Colonic mucosa (tissue), 4 donors: Measurements from ENCODE around the gene FAM124A. TPM values are rescaled to one million over a fixed set of nuclear protein-coding genes. Genes with fewer than 3 reads are reported as not detected.
"Not testable (repeated sequence)": the region's sequence is repeated elsewhere in the genome, so short reads cannot be mapped to it uniquely, and the experiment has no call there.

Source experiments
- DNase-seq: peaks from one replicate; pipeline ENCODE4 v3.0.0-alpha.2; 2020
- H3K27ac ChIP-seq: fragments of 200-600 bp; one replicate; pipeline ENCODE4 v1.8.0; 2021
- H3K27me3 ChIP-seq: fragments of 200-600 bp; one replicate; pipeline ENCODE4 v1.8.0; 2021
- H3K36me3 ChIP-seq: fragments of 200-600 bp; one replicate; pipeline ENCODE4 v1.8.0; 2021
- H3K4me1 ChIP-seq: fragments of 200-600 bp; one replicate; pipeline ENCODE4 v1.8.0; 2021; ENCODE audit warnings: mild to moderate bottlenecking
- H3K4me3 ChIP-seq: fragments of 200-600 bp; one replicate; pipeline ENCODE4 v1.8.0; 2021
- H3K9ac ChIP-seq, 2 donors: one replicate each; pipeline ENCODE4 v1.7.0; 2013; ENCODE audit warnings: control low read depth in 2 of 2, low read depth in 2 of 2, low read length in 2 of 2
- H3K9me3 ChIP-seq: fragments of 200-600 bp; one replicate; pipeline ENCODE4 v1.8.0; 2021
- intact Hi-C: fragments of 100-400 bp; cut with DNase I; formaldehyde crosslinking; loops from one replicate; pipeline ENCODE4 v1.14.1; 2022
- total RNA-seq, 2 donors: library from RNA; stranded (reverse); fragmentation: NEBNext Ultra II Directional in 1 of 2; extraction: Animal tissue kit (Norgen Biotek cat#: 25700) in 1 of 2; gene quantifications; one replicate each; pipeline ENCODE4 v1.2.1, GENCODE V29; 2021
- TF ChIP-seq, protein P1 (sequence below): fragments of 200-600 bp; IDR thresholded peaks from one replicate; pipeline ENCODE4 v1.8.0; 2022; ENCODE audit warnings: antibody characterized with exemption, mild to moderate bottlenecking
- donor health status: healthy.
- donor health status: DM: no; HTN: no; CAD: no.
- donor health status: DM: no; HTN: no; CAD: no.

FAM124A gene
- total RNA-seq, 2 donors from 2014 or later, result 0.57 to 2.0 TPM

DNA sequence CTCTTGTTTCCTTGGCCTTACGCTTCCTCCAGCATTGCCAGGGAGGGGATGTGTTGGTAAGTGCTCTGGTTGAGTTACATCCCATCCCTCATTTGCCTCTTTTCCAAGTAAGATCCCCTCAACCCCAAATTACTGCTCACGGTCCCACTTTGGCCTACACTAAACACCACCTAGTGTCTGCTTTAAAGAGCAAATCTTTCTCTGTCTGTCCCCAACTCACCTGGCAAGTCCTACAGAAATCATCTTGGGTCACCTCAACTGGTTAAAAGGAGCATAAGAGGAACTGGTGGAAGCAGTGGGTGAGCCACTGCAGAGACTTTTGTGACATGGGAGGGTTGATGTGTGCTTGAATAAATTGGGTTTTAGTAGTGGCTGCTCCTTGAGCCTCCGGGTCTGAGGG lies 62.1 kb downstream of the FAM124A start:
- TF ChIP-seq, protein P1, sequence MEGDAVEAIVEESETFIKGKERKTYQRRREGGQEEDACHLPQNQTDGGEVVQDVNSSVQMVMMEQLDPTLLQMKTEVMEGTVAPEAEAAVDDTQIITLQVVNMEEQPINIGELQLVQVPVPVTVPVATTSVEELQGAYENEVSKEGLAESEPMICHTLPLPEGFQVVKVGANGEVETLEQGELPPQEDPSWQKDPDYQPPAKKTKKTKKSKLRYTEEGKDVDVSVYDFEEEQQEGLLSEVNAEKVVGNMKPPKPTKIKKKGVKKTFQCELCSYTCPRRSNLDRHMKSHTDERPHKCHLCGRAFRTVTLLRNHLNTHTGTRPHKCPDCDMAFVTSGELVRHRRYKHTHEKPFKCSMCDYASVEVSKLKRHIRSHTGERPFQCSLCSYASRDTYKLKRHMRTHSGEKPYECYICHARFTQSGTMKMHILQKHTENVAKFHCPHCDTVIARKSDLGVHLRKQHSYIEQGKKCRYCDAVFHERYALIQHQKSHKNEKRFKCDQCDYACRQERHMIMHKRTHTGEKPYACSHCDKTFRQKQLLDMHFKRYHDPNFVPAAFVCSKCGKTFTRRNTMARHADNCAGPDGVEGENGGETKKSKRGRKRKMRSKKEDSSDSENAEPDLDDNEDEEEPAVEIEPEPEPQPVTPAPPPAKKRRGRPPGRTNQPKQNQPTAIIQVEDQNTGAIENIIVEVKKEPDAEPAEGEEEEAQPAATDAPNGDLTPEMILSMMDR, result no peak
- H3K9ac ChIP-seq, result no peak overlapping the region
- no peaks in the 10 kb centered on the region for H3K4me1 ChIP-seq
- H3K4me3 ChIP-seq, result no peak overlapping the region
- intact Hi-C loops, result no loop called here
- no peaks in the 10 kb centered on the region for H3K9me3 ChIP-seq
- no peak overlapping the region for H3K27ac ChIP-seq
- no peaks in the 10 kb centered on the region for H3K36me3 ChIP-seq
- DNase-seq, result no peak
- no peaks in the 10 kb centered on the region for H3K27me3 ChIP-seq

- intact Hi-C loops, result loop anchor here (5.0 kb wide), 2 partner anchors 139 to 159 kb away; no protein-coding TSS in a partner anchor
These were observed 64.2 kb downstream of the FAM124A start for GRCh38 chr13:51286135-51287002.

DNA sequence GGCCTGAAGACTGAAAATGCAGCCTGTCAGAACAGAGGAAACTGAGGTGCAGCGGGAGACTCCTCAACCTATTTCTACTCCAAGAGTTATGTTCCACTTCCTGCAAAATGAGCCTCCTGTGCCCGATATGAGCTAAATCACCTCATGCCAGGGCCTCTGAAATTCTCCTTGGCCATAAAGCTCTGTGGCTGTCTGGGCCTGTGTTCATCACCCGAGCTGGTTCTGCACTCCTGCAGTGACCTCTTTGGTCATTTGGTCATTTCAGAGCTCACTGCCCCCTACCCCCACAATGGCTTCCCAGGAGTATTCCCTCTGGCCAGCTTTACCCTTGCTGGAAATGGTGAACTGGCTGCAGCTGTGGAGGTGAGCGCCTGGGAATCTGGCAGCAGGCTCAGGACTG lies 65.6 kb downstream of the FAM124A start:
- H3K4me1 ChIP-seq, result no peaks in the 10 kb centered on the region

More at GRCh38 chr13:51286135-51287002, 64.2 kb downstream of the FAM124A start:
- DNase-seq, result peak; percentile 79
- TF ChIP-seq, protein P1, result peak; percentile 93
- Histone ChIP-seq H3K27me3 (no peaks in the 10 kb centered on the region), H3K4me3 (no peak overlapping the region), H3K9me3 (no peaks in the 10 kb centered on the region), H3K36me3 (no peaks in the 10 kb centered on the region), H3K9ac (no peak overlapping the region), H3K27ac (no peak overlapping the region), H3K4me1 (no peaks in the 10 kb centered on the region)

DNA sequence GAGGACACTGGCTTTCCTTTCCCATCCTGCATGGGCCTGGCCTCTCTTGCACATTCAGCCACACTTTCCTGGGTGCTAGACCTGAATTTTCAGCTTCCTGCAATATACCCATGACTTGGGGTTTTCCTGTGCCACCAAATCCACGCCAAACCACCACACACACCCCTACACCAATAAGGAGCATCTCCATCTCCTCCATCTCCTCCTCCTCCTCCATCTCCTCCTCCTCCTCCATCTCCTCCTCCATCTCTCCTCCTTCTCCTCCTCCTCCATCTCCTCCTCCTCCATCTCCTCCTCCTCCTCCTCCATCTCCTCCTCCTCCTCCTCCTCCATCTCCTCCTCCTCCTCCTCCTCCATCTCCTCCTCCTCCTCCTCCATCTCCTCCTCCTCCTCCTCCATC lies 66.1 kb downstream of the FAM124A start:
- H3K9me3 ChIP-seq, H3K27ac ChIP-seq, H3K9ac ChIP-seq, H3K4me1 ChIP-seq, H3K36me3 ChIP-seq, H3K4me3 ChIP-seq, DNase-seq, H3K27me3 ChIP-seq: not testable (repeated sequence)
- intact Hi-C loops, result loop anchor here (5.0 kb wide), 2 partner anchors 141 to 161 kb away; no protein-coding TSS in a partner anchor

More for the DNA sequence above, 65.6 kb downstream of the FAM124A start:
- intact Hi-C loops, result loop anchor here (5.0 kb wide), 2 partner anchors 140 to 160 kb away; no protein-coding TSS in a partner anchor
- H3K9me3 ChIP-seq, result no peaks in the 10 kb centered on the region
- H3K27me3 ChIP-seq, result no peaks in the 10 kb centered on the region
- H3K27ac ChIP-seq, result no peak overlapping the region
- no peak for DNase-seq
- TF ChIP-seq, protein P1, result no peak
- H3K4me3 ChIP-seq, result no peak overlapping the region
- no peak overlapping the region for H3K9ac ChIP-seq
- no peaks in the 10 kb centered on the region for H3K36me3 ChIP-seq

DNA sequence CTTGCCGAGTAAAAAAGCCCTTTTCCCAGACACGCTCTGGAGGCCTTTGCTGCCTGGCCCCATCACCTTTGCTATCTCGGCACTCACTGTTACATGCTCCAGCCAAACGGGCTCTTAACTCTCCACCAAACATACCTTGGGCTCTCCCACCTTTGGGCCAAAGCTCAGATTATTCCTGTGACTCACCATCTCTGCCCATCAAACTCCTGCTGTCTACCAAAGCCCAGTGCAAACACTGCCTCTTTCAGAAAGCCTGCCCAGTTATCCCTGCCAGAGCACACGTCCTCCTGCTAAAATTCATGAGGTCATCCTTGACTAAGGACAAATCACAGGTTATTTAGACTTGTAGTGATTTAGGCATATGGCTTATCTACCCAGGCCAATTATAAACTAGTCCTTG lies 69.1 kb downstream of the FAM124A start:
- Histone ChIP-seq H3K27ac (no peak overlapping the region), H3K4me1 (no peaks in the 10 kb centered on the region), H3K36me3 (no peaks in the 10 kb centered on the region), H3K9ac (no peak overlapping the region), H3K4me3 (no peak overlapping the region), H3K9me3 (no peaks in the 10 kb centered on the region), H3K27me3 (no peaks in the 10 kb centered on the region)
- TF ChIP-seq, protein P1, result no peak
- DNase-seq, result no peak
- intact Hi-C loops, result no loop called here
